A549 (cell line): ENCODE results near the gene MYT1.

ENCODE experiments used
- CHD4 ChIP-seq: fragments of 200-600 bp; sonication (generic); IDR thresholded peaks from 2 replicates; pipeline ENCODE4 v1.6.1; 2016; ENCODE audit warnings: antibody characterized with exemption, mild to moderate bottlenecking, borderline replicate concordance
- FOSL2 ChIP-seq, 2 experiments: fragments of 450-650 bp in 1 of 2; fragments of >200 bp in 1 of 2; sonication (Bioruptor Twin) in 1 of 2; formaldehyde crosslinking; IDR thresholded peaks; 2 replicates each; pipeline versions ENCODE4 v1.5.0 to v1.6.1; 2016 to 2020; ENCODE audit warnings: mild to moderate bottlenecking in 1 of 2, moderate library complexity in 1 of 2
- HDAC2 ChIP-seq: fragments of 200-600 bp; sonication (generic); IDR thresholded peaks from 2 replicates; pipeline ENCODE4 v1.6.1; 2016
- JUNB ChIP-seq: fragments of >200 bp; sonication (Bioruptor Twin); formaldehyde crosslinking; IDR thresholded peaks from 2 replicates; pipeline ENCODE4 v1.6.1; 2016
- NPAS2 ChIP-seq: fragments of 250-450 bp; sonication (Bioruptor Pico); IDR thresholded peaks from 2 replicates; pipeline ENCODE4 v1.8.0; 2022; ENCODE audit warnings: mild to moderate bottlenecking, moderate library complexity, borderline replicate concordance
- NR3C1 ChIP-seq: fragments of >200 bp; sonication (Bioruptor Twin); formaldehyde crosslinking; IDR thresholded peaks from 3 replicates; pipeline ENCODE4 v1.6.1; 2017
- POLR2A ChIP-seq: IDR thresholded peaks from 2 replicates; pipeline ENCODE4 v1.6.1; 2012; ENCODE audit warnings: mild to moderate bottlenecking, low read length
- RFX5 ChIP-seq: fragments of 450-650 bp; IDR thresholded peaks from 2 replicates; pipeline ENCODE4 v1.7.1; 2014; ENCODE audit warnings: antibody characterized with exemption, mild to moderate bottlenecking, moderate library complexity
- ZNF302 ChIP-seq: fragments of 250-450 bp; sonication (Bioruptor Pico); IDR thresholded peaks from 2 replicates; pipeline ENCODE4 v1.9.0; 2021; ENCODE audit warnings: inconsistent platforms, mild to moderate bottlenecking, moderate library complexity
- TF ChIP-seq, protein P1 (sequence below): fragments of >200 bp; sonication (Bioruptor Twin); formaldehyde crosslinking; IDR thresholded peaks from 3 replicates; pipeline ENCODE4 v1.5.1; 2016
- TF ChIP-seq, protein P2 (sequence below): fragments of 150-350 bp; IDR thresholded peaks from 2 replicates; pipeline ENCODE4 v1.6.1; 2014; ENCODE audit warnings: low read depth, mild to moderate bottlenecking, low read length

DNA sequence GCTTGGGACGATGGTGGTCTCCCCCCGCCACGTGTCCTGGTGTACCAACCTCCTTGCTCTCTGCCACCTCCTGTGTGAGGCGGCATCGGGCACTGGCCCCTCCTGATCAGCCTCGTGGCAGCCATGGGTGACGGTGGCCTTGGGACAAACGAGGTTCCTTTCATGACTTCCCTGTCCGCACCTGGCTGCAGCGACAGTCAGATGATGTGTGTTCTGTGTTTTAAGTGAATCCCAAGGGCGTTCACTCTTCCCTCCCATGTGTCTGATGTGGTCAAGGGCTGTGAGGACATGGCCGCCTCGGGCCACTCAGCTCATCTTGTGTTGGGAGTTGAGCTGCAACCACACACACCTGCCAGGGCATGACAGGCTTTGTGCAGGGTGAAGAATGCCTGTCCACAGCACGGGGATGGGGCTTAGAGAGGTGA is 60.9 kb downstream of the MYT1 start:
- TF ChIP-seq, protein P1, sequence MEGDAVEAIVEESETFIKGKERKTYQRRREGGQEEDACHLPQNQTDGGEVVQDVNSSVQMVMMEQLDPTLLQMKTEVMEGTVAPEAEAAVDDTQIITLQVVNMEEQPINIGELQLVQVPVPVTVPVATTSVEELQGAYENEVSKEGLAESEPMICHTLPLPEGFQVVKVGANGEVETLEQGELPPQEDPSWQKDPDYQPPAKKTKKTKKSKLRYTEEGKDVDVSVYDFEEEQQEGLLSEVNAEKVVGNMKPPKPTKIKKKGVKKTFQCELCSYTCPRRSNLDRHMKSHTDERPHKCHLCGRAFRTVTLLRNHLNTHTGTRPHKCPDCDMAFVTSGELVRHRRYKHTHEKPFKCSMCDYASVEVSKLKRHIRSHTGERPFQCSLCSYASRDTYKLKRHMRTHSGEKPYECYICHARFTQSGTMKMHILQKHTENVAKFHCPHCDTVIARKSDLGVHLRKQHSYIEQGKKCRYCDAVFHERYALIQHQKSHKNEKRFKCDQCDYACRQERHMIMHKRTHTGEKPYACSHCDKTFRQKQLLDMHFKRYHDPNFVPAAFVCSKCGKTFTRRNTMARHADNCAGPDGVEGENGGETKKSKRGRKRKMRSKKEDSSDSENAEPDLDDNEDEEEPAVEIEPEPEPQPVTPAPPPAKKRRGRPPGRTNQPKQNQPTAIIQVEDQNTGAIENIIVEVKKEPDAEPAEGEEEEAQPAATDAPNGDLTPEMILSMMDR, result no peak
- TF ChIP-seq RFX5 (no peak), POLR2A (no peak), NR3C1 (no peak), CHD4 (no peak), FOSL2 (IDR thresholded peaks at IDR 0.05) (no peak), FOSL2 (CRISPR knock-in tag; IDR thresholded peaks at IDR 0.05) (no peak), NPAS2 (CRISPR knock-in tag) (no peak), JUNB (no peak), HDAC2 (no peak), ZNF302 (CRISPR knock-in tag) (no peak)
- TF ChIP-seq, protein P2, sequence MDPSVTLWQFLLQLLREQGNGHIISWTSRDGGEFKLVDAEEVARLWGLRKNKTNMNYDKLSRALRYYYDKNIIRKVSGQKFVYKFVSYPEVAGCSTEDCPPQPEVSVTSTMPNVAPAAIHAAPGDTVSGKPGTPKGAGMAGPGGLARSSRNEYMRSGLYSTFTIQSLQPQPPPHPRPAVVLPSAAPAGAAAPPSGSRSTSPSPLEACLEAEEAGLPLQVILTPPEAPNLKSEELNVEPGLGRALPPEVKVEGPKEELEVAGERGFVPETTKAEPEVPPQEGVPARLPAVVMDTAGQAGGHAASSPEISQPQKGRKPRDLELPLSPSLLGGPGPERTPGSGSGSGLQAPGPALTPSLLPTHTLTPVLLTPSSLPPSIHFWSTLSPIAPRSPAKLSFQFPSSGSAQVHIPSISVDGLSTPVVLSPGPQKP, result no peak
